Suprapubic skin (tissue), 4 donors: ENCODE results near the gene CCDC117. TPM values are rescaled to one million over a fixed set of nuclear protein-coding genes. Genes with fewer than 3 reads are reported as not detected.

Experiments
- DNase-seq, 2 donors: peaks; one replicate each; pipeline ENCODE4 v3.0.0-alpha.2; 2019; ENCODE audit warnings: low spot score in 2 of 2
- H3K27ac ChIP-seq: fragments of 200-600 bp; sonication (generic); one replicate; pipeline ENCODE4 v1.5.1; 2019
- H3K27me3 ChIP-seq: fragments of 200-600 bp; sonication (generic); one replicate; pipeline ENCODE4 v1.5.1; 2019
- H3K36me3 ChIP-seq: fragments of 200-600 bp; sonication (generic); one replicate; pipeline ENCODE4 v1.5.1; 2019
- H3K4me1 ChIP-seq: fragments of 200-600 bp; sonication (generic); one replicate; pipeline ENCODE4 v1.5.1; 2019
- H3K4me3 ChIP-seq: fragments of 200-600 bp; sonication (generic); one replicate; pipeline ENCODE4 v1.5.1; 2019; ENCODE audit warnings: mild to moderate bottlenecking
- H3K9me3 ChIP-seq: fragments of 200-600 bp; sonication (generic); one replicate; pipeline ENCODE4 v1.5.1; 2019
- EP300 ChIP-seq: sonication (generic); formaldehyde crosslinking; IDR thresholded peaks from one replicate; pipeline ENCODE4 v1.6.1; 2017; ENCODE audit warnings: antibody characterized with exemption
- POLR2A ChIP-seq, 2 donors: fragments of 450-650 bp; IDR thresholded peaks; one replicate each; pipeline ENCODE4 v1.6.1; 2017; ENCODE audit warnings: antibody characterized with exemption in 2 of 2, mild to moderate bottlenecking in 2 of 2, moderate library complexity in 2 of 2
- POLR2AphosphoS5 ChIP-seq, 3 donors: sonication (generic); formaldehyde crosslinking; IDR thresholded peaks; one replicate each; pipeline ENCODE4 v1.6.1; 2017; ENCODE audit warnings: antibody characterized with exemption in 3 of 3
- WGBS: methylation state at CpG from one replicate; pipeline ENCODE4 v1.1.5; 2018; 5-methylcytosine and 5-hydroxymethylcytosine counted together
- total RNA-seq, 4 donors: library from RNA; depleted of rRNA; stranded (reverse); fragments of >200 nt; gene quantifications; one replicate each; pipeline ENCODE4 v1.1.0, GENCODE V29; 2016
- TF ChIP-seq, protein P1 (sequence below), 2 donors: fragments of 200-600 bp in 1 of 2; fragments of 450-650 bp in 1 of 2; sonication (generic) in 1 of 2; IDR thresholded peaks; one replicate each; pipeline ENCODE4 v1.5.1; 2016 to 2019; ENCODE audit warnings: antibody characterized with exemption in 2 of 2, mild to moderate bottlenecking in 1 of 2, moderate library complexity in 1 of 2

The CCDC117 gene
- total RNA-seq, 4 donors from 2014 or later = 12.0 to 21.2 (median 16.6) TPM

GRCh38 chr22:28791124-28791523, 18.6 kb downstream of the CCDC117 start:
- 88% methylated on average over 5 of the region's 5 CpGs for WGBS
- Histone ChIP-seq H3K4me3 (no peak overlapping the region), H3K36me3 (peaks cover 60% of the 10 kb centered on the region), H3K27me3 (no peaks in the 10 kb centered on the region), H3K9me3 (no peaks in the 10 kb centered on the region), H3K4me1 (peaks cover 10% of the 10 kb centered on the region), H3K27ac (no peak overlapping the region)
- TF ChIP-seq EP300 = no peak
- TF ChIP-seq POLR2A (IDR thresholded peaks at IDR 0.05) = no peak
- no peak for TF ChIP-seq POLR2AphosphoS5 (IDR thresholded peaks at IDR 0.05)
- TF ChIP-seq, protein P1, sequence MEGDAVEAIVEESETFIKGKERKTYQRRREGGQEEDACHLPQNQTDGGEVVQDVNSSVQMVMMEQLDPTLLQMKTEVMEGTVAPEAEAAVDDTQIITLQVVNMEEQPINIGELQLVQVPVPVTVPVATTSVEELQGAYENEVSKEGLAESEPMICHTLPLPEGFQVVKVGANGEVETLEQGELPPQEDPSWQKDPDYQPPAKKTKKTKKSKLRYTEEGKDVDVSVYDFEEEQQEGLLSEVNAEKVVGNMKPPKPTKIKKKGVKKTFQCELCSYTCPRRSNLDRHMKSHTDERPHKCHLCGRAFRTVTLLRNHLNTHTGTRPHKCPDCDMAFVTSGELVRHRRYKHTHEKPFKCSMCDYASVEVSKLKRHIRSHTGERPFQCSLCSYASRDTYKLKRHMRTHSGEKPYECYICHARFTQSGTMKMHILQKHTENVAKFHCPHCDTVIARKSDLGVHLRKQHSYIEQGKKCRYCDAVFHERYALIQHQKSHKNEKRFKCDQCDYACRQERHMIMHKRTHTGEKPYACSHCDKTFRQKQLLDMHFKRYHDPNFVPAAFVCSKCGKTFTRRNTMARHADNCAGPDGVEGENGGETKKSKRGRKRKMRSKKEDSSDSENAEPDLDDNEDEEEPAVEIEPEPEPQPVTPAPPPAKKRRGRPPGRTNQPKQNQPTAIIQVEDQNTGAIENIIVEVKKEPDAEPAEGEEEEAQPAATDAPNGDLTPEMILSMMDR (IDR thresholded peaks at IDR 0.05) = no peak
- no peak for DNase-seq

GRCh38 chr22:28791841-28792490, 19.5 kb downstream of the CCDC117 start:
- Histone ChIP-seq H3K27ac (no peak overlapping the region), H3K36me3 (peaks cover 60% of the 10 kb centered on the region), H3K4me3 (no peak overlapping the region), H3K27me3 (no peaks in the 10 kb centered on the region), H3K4me1 (peaks cover 16% of the 10 kb centered on the region), H3K9me3 (no peaks in the 10 kb centered on the region)
- TF ChIP-seq POLR2AphosphoS5 (IDR thresholded peaks at IDR 0.05) = no peak
- no peak for TF ChIP-seq POLR2A (IDR thresholded peaks at IDR 0.05)
- TF ChIP-seq, protein P1 (IDR thresholded peaks at IDR 0.05) = no peak
- no peak for TF ChIP-seq EP300
- no peak for DNase-seq
- WGBS = 58% methylated on average over 3 of the region's 3 CpGs

- no peaks in the 10 kb centered on the region for H3K9me3 ChIP-seq
- DNase-seq = no peak
- H3K4me3 ChIP-seq = no peak overlapping the region
- WGBS = 85% methylated on average over 15 of the region's 15 CpGs
- TF ChIP-seq EP300 (no peak), POLR2AphosphoS5 (IDR thresholded peaks at IDR 0.05) (no peak), POLR2A (IDR thresholded peaks at IDR 0.05) (no peak)
- TF ChIP-seq, protein P1 (IDR thresholded peaks at IDR 0.05) = no peak
- H3K27me3 ChIP-seq = no peaks in the 10 kb centered on the region
- peaks cover 23% of the 10 kb centered on the region for H3K4me1 ChIP-seq
- H3K27ac ChIP-seq = no peak overlapping the region
- H3K36me3 ChIP-seq = peaks cover 56% of the 10 kb centered on the region
These were observed 20.2 kb downstream of the CCDC117 start for GRCh38 chr22:28792491-28793383.

GRCh38 chr22:28793976-28794584, 21.6 kb downstream of the CCDC117 start:
- no peak for DNase-seq
- Histone ChIP-seq H3K9me3 (no peaks in the 10 kb centered on the region), H3K4me1 (peaks cover 36% of the 10 kb centered on the region), H3K4me3 (no peak overlapping the region), H3K27ac (no peak overlapping the region), H3K27me3 (no peaks in the 10 kb centered on the region), H3K36me3 (peaks cover 50% of the 10 kb centered on the region)
- WGBS = 78% methylated on average over 4 of the region's 4 CpGs
- TF ChIP-seq EP300 (no peak), POLR2AphosphoS5 (IDR thresholded peaks at IDR 0.05) (no peak), POLR2A (IDR thresholded peaks at IDR 0.05) (no peak)
- TF ChIP-seq, protein P1 (IDR thresholded peaks at IDR 0.05) = no peak
